ENCODE results near the gene CXCL9.
"Not testable (repeated sequence)": the region's sequence is repeated elsewhere in the genome, so short reads cannot be mapped to it uniquely, and the experiment has no call there.

Gene CXCL9

GRCh38 chr4:75968084-75968483 is 39.2 kb downstream of the CXCL9 start:
- TF ChIP-seq CTCF (IDR thresholded peaks at IDR 0.05; ENCODE audit: low read length) (no peak), EZH2 (IDR thresholded peaks at IDR 0.05; ENCODE audit: borderline replicate concordance, low read length) (no peak)
- H3K27ac ChIP-seq (ENCODE audit: low read depth, low read length, poor library complexity, severe bottlenecking) = no peak overlapping the region
- H3F3A ChIP-seq (ENCODE audit: insufficient read depth, low read length) = no peaks in the 10 kb centered on the region
- H3K4me3 ChIP-seq (ENCODE audit: low read depth, low read length, poor library complexity, severe bottlenecking) = no peak overlapping the region
- no peak overlapping the region for H2AFZ ChIP-seq (ENCODE audit: low read length)
- H3K9ac ChIP-seq (ENCODE audit: low read length) = no peak overlapping the region
- H3K4me2 ChIP-seq (ENCODE audit: low read length) = no peak overlapping the region
- 0 out of 2 replicates have a peak, but pooled peaks cover 2% of the 10 kb centered on the region for H3K9me3 ChIP-seq (ENCODE audit: low read length)
- no peaks in the 10 kb centered on the region for H4K20me1 ChIP-seq (ENCODE audit: insufficient read depth, low read length)
- H3K4me1 ChIP-seq (ENCODE audit: insufficient read depth, low read length, severe bottlenecking) = no peaks in the 10 kb centered on the region
- no peaks in the 10 kb centered on the region for H3K9me2 ChIP-seq (ENCODE audit: low read depth, low read length)
- no peaks in the 10 kb centered on the region for H3K79me2 ChIP-seq (ENCODE audit: insufficient read depth, low read length)
- peaks cover 99% of the 10 kb centered on the region for H3K36me3 ChIP-seq (ENCODE audit: insufficient read depth, low read length)
- no peaks in the 10 kb centered on the region for H3K27me3 ChIP-seq (ENCODE audit: insufficient read depth, low read length)

- no peaks in the 10 kb centered on the region for H4K20me1 ChIP-seq (ENCODE audit: insufficient read depth, low read length)
- H3K36me3 ChIP-seq (ENCODE audit: insufficient read depth, low read length) = peaks cover 91% of the 10 kb centered on the region
- no peak overlapping the region for H3K4me3 ChIP-seq (ENCODE audit: low read depth, low read length, poor library complexity, severe bottlenecking)
- no peaks in the 10 kb centered on the region for H3K27me3 ChIP-seq (ENCODE audit: insufficient read depth, low read length)
- H3K9me2 ChIP-seq (ENCODE audit: low read depth, low read length) = no peaks in the 10 kb centered on the region
- H3K4me2 ChIP-seq (ENCODE audit: low read length) = no peak overlapping the region
- no peak overlapping the region for H3K27ac ChIP-seq (ENCODE audit: low read depth, low read length, poor library complexity, severe bottlenecking)
- H3K4me1 ChIP-seq (ENCODE audit: insufficient read depth, low read length, severe bottlenecking) = no peaks in the 10 kb centered on the region
- no peaks in the 10 kb centered on the region for H3F3A ChIP-seq (ENCODE audit: insufficient read depth, low read length)
- H3K79me2 ChIP-seq (ENCODE audit: insufficient read depth, low read length) = no peaks in the 10 kb centered on the region
- H2AFZ ChIP-seq (ENCODE audit: low read length) = no peak overlapping the region
- H3K9me3 ChIP-seq (ENCODE audit: low read length) = 0 out of 2 replicates have a peak, but pooled peaks cover 2% of the 10 kb centered on the region
- H3K9ac ChIP-seq (ENCODE audit: low read length) = no peak overlapping the region
- TF ChIP-seq EZH2 (IDR thresholded peaks at IDR 0.05; ENCODE audit: borderline replicate concordance, low read length) (no peak), CTCF (IDR thresholded peaks at IDR 0.05; ENCODE audit: low read length) (no peak)
Observed at GRCh38 chr4:75963558-75963957, 43.8 kb downstream of the CXCL9 start.

- H3K9me3 ChIP-seq (ENCODE audit: low read length); H3K9me2 ChIP-seq (ENCODE audit: low read depth, low read length); H3K9ac ChIP-seq (ENCODE audit: low read length); H3F3A ChIP-seq (ENCODE audit: insufficient read depth, low read length); H3K27me3 ChIP-seq (ENCODE audit: insufficient read depth, low read length); H4K20me1 ChIP-seq (ENCODE audit: insufficient read depth, low read length); H3K27ac ChIP-seq (ENCODE audit: low read depth, low read length, poor library complexity, severe bottlenecking); H3K4me2 ChIP-seq (ENCODE audit: low read length); H3K79me2 ChIP-seq (ENCODE audit: insufficient read depth, low read length); H3K4me1 ChIP-seq (ENCODE audit: insufficient read depth, low read length, severe bottlenecking); H3K4me3 ChIP-seq (ENCODE audit: low read depth, low read length, poor library complexity, severe bottlenecking); H2AFZ ChIP-seq (ENCODE audit: low read length): not testable (repeated sequence)
- peaks cover 91% of the 10 kb centered on the region for H3K36me3 ChIP-seq (ENCODE audit: insufficient read depth, low read length)
Observed at GRCh38 chr4:75962072-75962471, 45.2 kb downstream of the CXCL9 start.

DNA sequence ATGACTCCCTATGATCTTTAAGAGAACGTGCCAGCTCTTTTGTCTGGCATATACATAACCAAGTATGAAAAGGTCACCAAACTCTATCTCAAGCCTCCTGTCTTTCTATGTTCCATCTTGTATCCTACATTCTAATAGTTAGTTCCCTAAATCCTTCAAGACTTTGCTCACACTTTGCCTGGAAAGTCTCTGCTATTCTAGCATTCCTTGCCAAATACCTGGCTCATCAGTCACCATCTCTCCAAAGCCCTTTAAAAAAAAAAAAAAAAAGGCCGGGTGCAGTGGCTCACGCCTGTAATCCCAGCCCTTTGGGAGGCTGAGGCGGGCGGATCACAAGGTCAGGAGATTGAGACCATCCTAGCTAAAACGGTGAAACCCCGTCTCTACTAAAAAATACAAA is 48.8 kb downstream of the CXCL9 start:
- H3K79me2 ChIP-seq (ENCODE audit: insufficient read depth, low read length); H2AFZ ChIP-seq (ENCODE audit: low read length); H4K20me1 ChIP-seq (ENCODE audit: insufficient read depth, low read length); H3K9ac ChIP-seq (ENCODE audit: low read length); H3K4me2 ChIP-seq (ENCODE audit: low read length); H3K27me3 ChIP-seq (ENCODE audit: insufficient read depth, low read length); H3K9me2 ChIP-seq (ENCODE audit: low read depth, low read length); H3K4me1 ChIP-seq (ENCODE audit: insufficient read depth, low read length, severe bottlenecking); H3F3A ChIP-seq (ENCODE audit: insufficient read depth, low read length); H3K27ac ChIP-seq (ENCODE audit: low read depth, low read length, poor library complexity, severe bottlenecking); H3K4me3 ChIP-seq (ENCODE audit: low read depth, low read length, poor library complexity, severe bottlenecking); H3K9me3 ChIP-seq (ENCODE audit: low read length): not testable (repeated sequence)
- H3K36me3 ChIP-seq (ENCODE audit: insufficient read depth, low read length) = peaks cover 80% of the 10 kb centered on the region

- H3K79me2 ChIP-seq (ENCODE audit: insufficient read depth, low read length); H3F3A ChIP-seq (ENCODE audit: insufficient read depth, low read length); H3K27ac ChIP-seq (ENCODE audit: low read depth, low read length, poor library complexity, severe bottlenecking); H3K9ac ChIP-seq (ENCODE audit: low read length); H3K27me3 ChIP-seq (ENCODE audit: insufficient read depth, low read length); H3K9me2 ChIP-seq (ENCODE audit: low read depth, low read length); H4K20me1 ChIP-seq (ENCODE audit: insufficient read depth, low read length); H3K4me3 ChIP-seq (ENCODE audit: low read depth, low read length, poor library complexity, severe bottlenecking); H2AFZ ChIP-seq (ENCODE audit: low read length); H3K4me1 ChIP-seq (ENCODE audit: insufficient read depth, low read length, severe bottlenecking); H3K4me2 ChIP-seq (ENCODE audit: low read length); H3K9me3 ChIP-seq (ENCODE audit: low read length): not testable (repeated sequence)
- peaks cover 85% of the 10 kb centered on the region for H3K36me3 ChIP-seq (ENCODE audit: insufficient read depth, low read length)
Observed at GRCh38 chr4:75954811-75955210, 52.5 kb downstream of the CXCL9 start.
